Ovary (tissue), 9 donors: ENCODE data around the gene POLE. TPM values are rescaled to one million over a fixed set of nuclear protein-coding genes. Genes with fewer than 3 reads are reported as not detected.

Source experiments
- DNase-seq, 5 donors: peaks; one replicate each; pipeline ENCODE4 v3.0.0-alpha.2; 2019 to 2020
- H3K27ac ChIP-seq, 2 donors: fragments of 200-600 bp; one replicate each; pipeline versions ENCODE4 v1.5.1 to v1.8.0; 2019 to 2022
- H3K27me3 ChIP-seq: fragments of 200-600 bp; one replicate; pipeline ENCODE4 v1.8.0; 2022
- H3K36me3 ChIP-seq: fragments of 200-600 bp; sonication (generic); one replicate; pipeline ENCODE4 v1.5.1; 2019
- H3K4me1 ChIP-seq: one replicate; pipeline ENCODE4 v1.8.1; 2013; ENCODE audit warnings: mild to moderate bottlenecking, moderate library complexity; ENCODE audit not compliant: insufficient read depth
- H3K4me3 ChIP-seq: fragments of 200-600 bp; sonication (generic); one replicate; pipeline ENCODE4 v1.5.1; 2017
- H3K9me3 ChIP-seq, 2 donors: fragments of 200-600 bp in 1 of 2; sonication (generic) in 1 of 2; one replicate each; pipeline versions ENCODE4 v1.5.1 to v1.8.1; 2013 to 2019; ENCODE audit warnings: mild to moderate bottlenecking in 1 of 2, moderate library complexity in 1 of 2
- CTCF ChIP-seq, 3 donors: fragments of 450-650 bp in 2 of 3; fragments of 200-600 bp in 1 of 3; IDR thresholded peaks; one replicate each; pipeline versions ENCODE4 v1.5.1 to v1.8.0; 2016 to 2022; ENCODE audit warnings: antibody characterized with exemption in 3 of 3, mild to moderate bottlenecking in 1 of 3
- EP300 ChIP-seq: sonication (generic); formaldehyde crosslinking; IDR thresholded peaks from one replicate; pipeline ENCODE4 v1.6.1; 2017; ENCODE audit warnings: antibody characterized with exemption
- POLR2A ChIP-seq: fragments of 450-650 bp; IDR thresholded peaks from one replicate; pipeline ENCODE4 v1.6.1; 2017; ENCODE audit warnings: antibody characterized with exemption, mild to moderate bottlenecking, moderate library complexity
- WGBS, 3 donors: extraction: QIAGEN DNeasy Blood & Tissue Kit in 1 of 3; methylation state at CpG; one replicate each; pipeline versions ENCODE4 v1.1.5 to v1.1.7; 2013 to 2017; 5-methylcytosine and 5-hydroxymethylcytosine counted together
- intact Hi-C, 4 donors: fragments of 100-400 bp; cut with DNase I; formaldehyde crosslinking; loops; one replicate each; pipeline versions ENCODE4 v1.11.0 to v1.15.1; 2022 to 2023
- polyA plus RNA-seq, 2 donors: library from polyadenylated mRNA; stranded (reverse); fragments of 200-250 nt in 1 of 2; fragments of 350-450 nt in 1 of 2; fragmentation: Illumina TruSeq in 1 of 2; extraction: RNeasy Lipid Tissue Mini Kit (QIAGEN cat#74804) in 1 of 2; gene quantifications; one replicate each; pipeline ENCODE4 v1.2.3, GENCODE V29; 2013 to 2014
- total RNA-seq, 7 donors: library from RNA; depleted of rRNA in 2 of 7; stranded (reverse); fragments of >200 nt in 2 of 7; fragmentation: NEBNext Ultra II Directional in 3 of 7; extraction: Animal tissue kit (Norgen Biotek cat#: 25700) in 3 of 7; gene quantifications; one replicate each; pipeline versions ENCODE4 v1.1.0 to v1.2.4, GENCODE V29; 2016 to 2023
- donor health status: DM: no; HTN: no; CAD: no; lungs with moderate emphysema.
- donor health status: DM: no; HTN: no; CAD: no.
- donor health status: Bipolar disorder and iron deficiency.
- donor health status: DM: yes; HTN: yes; CAD: no.
- donor health status: DM: no; HTN: no; CAD: no.
- donor health status: DM: yes; HTN: yes; CAD: no.

Gene POLE
- total and polyA plus RNA-seq, 9 donors = 12.5 to 34.7 (median 24.0) TPM

GRCh38 chr12:132662901-132663755, 24.0 kb downstream of the POLE start:
- no peak overlapping the region for H3K4me3 ChIP-seq
- H3K36me3 ChIP-seq = no peaks in the 10 kb centered on the region
- no peaks in the 10 kb centered on the region for H3K27me3 ChIP-seq
- H3K4me1 ChIP-seq = no peaks in the 10 kb centered on the region
- no peak overlapping the region for H3K27ac ChIP-seq
- intact Hi-C loops = no loop called here
- TF ChIP-seq EP300 (no peak), CTCF (IDR thresholded peaks at IDR 0.05) (no peak), POLR2A (no peak)
- no peak for DNase-seq
- 90 to 93% (median 91%) methylated on average over 29 of the region's 29 CpGs for WGBS, 3 donors
- no peaks in the 10 kb centered on the region for H3K9me3 ChIP-seq

- intact Hi-C loops = no loop called here
- Histone ChIP-seq H3K27ac (no peak overlapping the region), H3K9me3 (no peaks in the 10 kb centered on the region), H3K27me3 (no peaks in the 10 kb centered on the region), H3K4me1 (no peaks in the 10 kb centered on the region), H3K4me3 (no peak overlapping the region), H3K36me3 (no peaks in the 10 kb centered on the region)
- WGBS, 3 donors = 69 to 80% (median 77%) methylated on average over 5 of the region's 5 CpGs
- no peak for DNase-seq
- TF ChIP-seq POLR2A (no peak), EP300 (no peak), CTCF (IDR thresholded peaks at IDR 0.05) (no peak)
These were observed 25.2 kb downstream of the POLE start for GRCh38 chr12:132661972-132662371.

GRCh38 chr12:132660996-132661395, 26.1 kb downstream of the POLE start:
- DNase-seq = no peak
- H3K27ac ChIP-seq = no peak overlapping the region
- H3K4me3 ChIP-seq = no peak overlapping the region
- 75 to 79% (median 76%) methylated on average over 11 of the region's 11 CpGs for WGBS, 3 donors
- no peaks in the 10 kb centered on the region for H3K4me1 ChIP-seq
- H3K9me3 ChIP-seq = no peaks in the 10 kb centered on the region
- H3K36me3 ChIP-seq = no peaks in the 10 kb centered on the region
- intact Hi-C loops = no loop called here
- TF ChIP-seq CTCF (IDR thresholded peaks at IDR 0.05) = no peak
- TF ChIP-seq POLR2A = no peak
- no peak for TF ChIP-seq EP300
- H3K27me3 ChIP-seq = no peaks in the 10 kb centered on the region

- TF ChIP-seq POLR2A = no peak
- TF ChIP-seq CTCF (IDR thresholded peaks at IDR 0.05) = no peak
- no peak for TF ChIP-seq EP300
- no peak overlapping the region for H3K27ac ChIP-seq
- 62 to 74% (median 69%) methylated on average over 5 of the region's 5 CpGs for WGBS, 3 donors
- no peaks in the 10 kb centered on the region for H3K36me3 ChIP-seq
- intact Hi-C loops = no loop called here
- no peak overlapping the region for H3K4me3 ChIP-seq
- no peaks in the 10 kb centered on the region for H3K27me3 ChIP-seq
- DNase-seq = no peak
- no peaks in the 10 kb centered on the region for H3K9me3 ChIP-seq
- no peaks in the 10 kb centered on the region for H3K4me1 ChIP-seq
These were observed 27.1 kb downstream of the POLE start for GRCh38 chr12:132660052-132660451.
